Measurements from ENCODE around the gene PBLD.
A peak's percentile ranks its signal among the peaks of the same experiment; 100 is the strongest.
"Not testable (repeated sequence)": the region's sequence is repeated elsewhere in the genome, so short reads cannot be mapped to it uniquely, and the experiment has no call there.

The PBLD gene

DNA sequence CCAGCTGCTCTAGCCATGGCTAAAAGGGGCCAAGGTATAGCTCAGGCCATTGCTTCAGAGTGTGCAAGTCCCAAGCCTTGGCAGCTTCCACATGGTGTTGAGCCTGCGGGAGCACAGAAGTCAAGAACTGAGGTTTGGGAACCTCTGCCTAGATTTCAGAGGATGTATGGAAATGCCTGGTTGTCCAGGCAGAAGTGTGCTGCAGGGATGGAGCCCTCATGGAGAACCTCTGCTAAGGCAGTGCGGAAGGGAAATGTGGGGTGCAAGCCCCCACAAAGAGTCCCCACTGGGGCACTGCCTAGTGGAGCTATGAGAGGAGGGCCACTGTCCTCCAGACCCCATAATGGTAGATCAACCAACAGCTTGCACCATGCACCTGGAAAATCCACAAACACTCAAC is 54.9 kb downstream of the PBLD start:
- not testable (repeated sequence) for DNase-seq

DNA sequence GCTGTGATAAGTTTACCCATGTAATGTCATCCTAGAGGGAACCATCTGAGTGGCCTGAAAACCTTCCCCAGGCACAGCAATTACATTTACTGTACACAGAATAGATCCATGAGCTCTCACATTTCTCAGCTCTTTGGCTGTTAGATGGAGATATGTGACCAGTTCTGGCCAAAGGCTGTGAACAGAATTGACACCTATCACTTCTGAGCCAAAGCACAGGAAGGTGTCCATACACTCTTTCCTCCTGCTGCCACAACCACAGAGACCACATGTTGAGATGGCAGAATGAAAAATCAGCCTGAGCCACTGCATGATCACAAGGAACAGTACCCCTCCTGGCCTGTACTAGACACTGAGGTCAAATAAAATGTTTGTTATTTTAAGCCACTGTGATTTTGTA is 56.5 kb downstream of the PBLD start:
- no peak for DNase-seq

DNA sequence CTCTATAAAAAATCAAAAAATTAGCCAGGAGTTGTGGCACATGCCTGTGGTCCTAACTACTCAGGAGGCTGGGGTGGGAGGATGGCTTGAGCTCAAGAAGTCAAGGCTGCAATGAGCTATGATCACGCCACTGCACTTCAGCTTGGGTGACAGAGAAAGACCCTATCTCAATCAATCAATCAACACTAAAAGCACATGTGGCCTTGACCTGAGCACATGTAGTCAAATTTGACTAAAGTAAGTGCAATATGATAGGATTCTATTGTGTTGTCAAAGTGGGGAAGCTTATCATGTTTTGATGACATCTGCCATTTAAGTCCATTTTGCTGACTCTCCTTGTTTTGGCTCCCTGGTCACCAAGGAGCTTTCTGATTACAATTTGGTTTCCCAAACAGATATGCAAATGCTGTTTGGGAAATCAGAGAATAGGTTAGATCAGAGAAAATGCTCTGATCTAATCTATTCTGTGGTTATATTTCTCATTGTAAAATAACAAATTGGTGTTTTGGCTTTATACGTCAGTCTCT is 57.1 kb downstream of the PBLD start:
- no peak for DNase-seq

DNA sequence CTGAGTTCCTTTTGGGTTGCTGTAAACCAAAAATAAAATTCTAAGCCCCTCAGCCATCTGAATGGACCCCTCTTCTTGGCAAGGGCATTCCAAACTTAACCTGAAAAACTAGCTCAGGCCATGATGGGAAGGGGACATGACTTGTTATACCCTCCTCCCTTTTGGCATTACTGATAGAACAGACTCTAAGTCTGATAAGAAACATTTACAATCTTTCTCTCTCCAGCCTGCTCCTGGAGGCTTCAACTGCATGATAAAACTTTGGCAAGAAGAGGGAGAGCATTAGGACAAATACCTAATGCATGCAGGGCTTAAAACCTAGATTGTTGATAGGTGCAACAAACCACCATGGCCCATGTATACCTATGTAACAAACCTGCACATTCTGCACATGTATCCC is 59.9 kb downstream of the PBLD start:
- no peak for DNase-seq

DNA sequence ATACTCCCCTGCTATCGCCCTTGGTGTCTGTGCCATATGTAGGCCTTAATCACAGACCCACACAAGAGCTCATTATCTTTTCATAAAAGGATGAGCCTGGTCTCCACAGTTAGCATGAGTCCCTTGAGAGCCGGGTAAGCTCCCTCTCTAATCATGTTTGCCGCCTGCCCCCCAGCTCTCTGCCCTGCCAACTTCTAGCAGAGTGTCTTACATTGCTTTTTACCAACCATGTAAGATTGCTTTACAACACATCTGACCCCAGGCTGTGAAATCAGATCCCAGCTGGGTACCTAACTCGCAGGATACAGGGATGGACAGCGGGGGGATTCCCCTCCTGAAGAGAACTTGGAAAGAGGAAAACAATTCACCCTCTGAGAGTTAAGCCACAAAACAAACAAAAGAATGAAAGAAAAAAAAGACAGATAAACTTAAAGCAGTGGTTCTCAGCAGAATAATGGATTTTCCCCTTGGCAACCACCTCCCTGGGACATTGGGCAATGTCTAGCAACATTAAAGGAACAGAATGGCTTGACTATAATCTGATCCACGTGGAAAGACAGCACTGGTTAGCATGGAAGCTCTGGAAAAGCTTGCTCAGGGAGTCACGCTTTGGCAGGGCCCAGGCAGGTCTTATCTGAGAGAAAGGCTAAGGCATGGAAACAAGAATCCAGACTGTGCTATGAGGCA is 61.4 kb downstream of the PBLD start:
- no peak for DNase-seq

DNA sequence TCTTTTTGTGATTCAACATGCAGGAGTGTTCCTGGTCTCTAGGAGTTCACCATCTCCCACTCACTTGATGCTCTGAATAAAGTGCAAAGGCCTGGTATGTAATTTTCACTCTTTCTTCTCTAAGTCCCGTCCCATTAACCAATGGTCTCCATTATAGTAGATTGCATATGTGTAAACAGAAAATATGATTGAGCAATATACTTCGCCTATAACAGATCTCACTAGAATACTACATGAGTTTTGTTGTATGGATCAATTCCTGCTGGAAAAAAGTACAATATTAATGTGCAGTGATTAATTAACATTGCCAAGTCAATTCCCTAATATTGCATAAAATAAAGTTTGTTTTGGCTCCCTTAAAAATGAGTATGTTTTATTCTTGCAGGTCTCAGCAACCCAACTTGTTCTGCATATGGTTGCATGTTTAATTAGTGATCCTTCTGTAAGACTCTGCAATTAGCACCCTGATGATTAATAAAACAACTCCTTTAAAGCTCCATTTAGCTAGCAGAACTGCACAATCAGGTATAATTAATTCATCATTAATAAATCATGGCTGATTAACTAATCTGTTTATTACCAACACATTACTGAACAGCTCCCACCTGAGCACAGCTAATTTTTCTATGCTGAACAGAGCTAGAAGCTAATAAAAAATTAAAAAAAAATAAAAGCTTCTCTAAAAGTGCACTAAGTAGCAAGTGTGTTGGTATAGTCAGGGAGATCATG is 63.0 kb downstream of the PBLD start:
- DNase-seq, result no peak

DNA sequence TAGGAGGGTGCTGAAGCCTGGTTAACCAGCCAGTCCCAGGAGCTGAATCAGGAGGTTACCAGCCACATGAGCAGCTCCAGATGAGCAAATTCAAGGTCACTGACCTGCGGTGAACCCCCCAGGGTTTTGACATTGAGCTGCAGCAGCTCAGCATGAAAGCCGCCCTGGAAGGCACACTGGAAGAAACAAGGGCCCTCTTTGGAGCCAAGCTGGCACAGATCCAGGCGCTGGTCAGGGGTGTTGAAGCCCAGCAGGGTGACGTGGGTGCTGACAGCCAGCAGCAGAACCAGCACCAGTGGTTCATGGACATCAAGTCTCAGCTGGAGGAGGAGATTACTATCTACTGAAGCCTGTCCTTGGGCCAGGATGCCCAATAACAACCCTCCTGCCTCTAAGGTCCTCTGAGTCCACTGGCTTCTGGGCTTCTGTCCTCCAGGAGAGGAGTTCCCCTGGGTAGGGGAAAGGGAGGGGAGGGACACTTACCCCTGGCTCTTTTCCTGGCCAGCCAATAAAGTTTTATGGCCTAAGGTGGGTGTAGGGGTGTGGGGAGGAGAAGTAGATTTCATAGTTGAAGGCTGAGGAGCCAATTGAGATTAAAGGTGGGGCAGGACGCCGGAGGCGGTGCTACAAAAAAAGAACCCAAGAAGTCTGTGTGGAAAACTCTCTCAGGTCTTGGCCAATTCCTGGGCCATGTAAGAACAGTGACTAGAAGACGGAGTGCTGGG is 71.4 kb downstream of the PBLD start:
- no peak for DNase-seq

DNA sequence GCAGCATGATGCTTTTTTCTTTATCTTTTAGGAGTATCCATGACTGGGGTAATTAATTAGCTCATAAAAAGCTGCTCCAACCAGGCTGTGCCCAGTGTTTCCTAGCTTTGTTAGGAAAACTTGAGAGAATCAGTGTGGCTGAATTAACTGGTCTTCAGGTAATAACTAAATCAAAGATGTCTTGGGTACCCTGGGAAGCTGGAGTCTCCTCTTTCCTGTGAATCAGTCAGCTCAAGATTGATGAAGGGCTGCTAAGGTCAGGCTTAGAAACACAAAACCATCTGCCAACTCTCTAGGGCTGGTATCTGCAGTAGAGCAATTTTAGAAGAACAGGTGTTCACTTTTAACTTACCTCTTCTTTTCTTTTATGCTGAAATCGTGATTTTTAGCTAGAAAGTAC is 79.4 kb downstream of the PBLD start:
- DNase-seq, result no peak

DNA sequence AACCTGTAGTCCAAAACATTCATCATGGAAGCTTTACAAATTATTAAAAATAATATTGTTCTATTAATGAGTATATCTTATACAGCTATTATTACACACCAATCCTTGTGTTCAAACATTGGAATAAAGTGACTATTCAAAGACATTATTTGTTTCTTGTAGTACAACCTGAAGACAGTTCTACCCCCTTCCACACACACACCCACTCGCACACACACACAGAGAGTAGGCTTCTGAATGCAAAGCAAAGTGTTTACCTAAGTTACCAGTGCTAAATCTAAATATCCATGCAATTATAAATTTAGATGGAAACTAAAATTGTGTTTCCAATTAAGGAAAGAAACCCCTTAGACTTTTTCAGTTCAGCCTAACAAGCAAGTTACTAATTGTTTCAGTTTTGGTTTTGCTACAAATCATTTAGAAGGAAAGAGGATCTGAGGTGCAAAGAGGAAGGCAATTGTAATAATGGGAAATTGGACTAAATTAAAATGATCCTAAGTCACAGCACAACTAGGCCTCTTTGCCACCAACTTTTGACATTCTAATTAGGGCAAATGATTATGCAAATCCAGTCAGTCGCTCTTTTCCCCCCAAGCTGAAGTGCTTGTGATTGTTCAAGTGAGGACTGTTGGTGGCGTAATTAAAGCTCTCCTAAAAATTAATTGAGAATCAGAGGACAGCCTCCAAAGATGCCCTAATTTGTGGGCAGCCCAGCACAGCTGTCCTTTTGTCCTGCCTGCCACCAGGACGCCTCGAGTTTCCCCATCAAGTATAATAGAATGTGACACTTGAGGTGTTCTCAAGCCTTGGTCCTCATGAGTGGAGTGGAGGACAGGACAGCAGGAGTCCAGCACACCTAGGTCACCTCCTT is 80.9 kb downstream of the PBLD start:
- DNase-seq, result no peak

DNA sequence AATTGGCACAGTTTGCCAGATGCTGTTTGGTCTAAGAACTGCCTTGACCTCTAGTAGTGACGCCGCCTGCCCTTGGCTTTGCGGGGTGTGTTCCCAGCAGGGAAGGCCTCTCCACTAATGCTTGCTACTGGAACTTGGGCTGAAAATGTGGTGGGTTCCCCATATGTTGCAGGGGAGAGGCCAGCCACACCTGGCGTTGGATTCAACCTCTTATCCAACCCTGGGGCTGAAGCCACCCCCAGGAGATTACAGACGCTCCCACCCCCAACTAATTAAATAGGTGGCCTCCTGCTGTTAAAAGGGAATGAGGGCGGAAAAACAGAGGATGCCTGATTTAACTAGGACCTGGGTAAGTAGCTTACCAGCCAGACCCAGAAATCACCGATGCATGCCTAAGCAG is 81.6 kb downstream of the PBLD start:
- DNase-seq, result no peak

DNA sequence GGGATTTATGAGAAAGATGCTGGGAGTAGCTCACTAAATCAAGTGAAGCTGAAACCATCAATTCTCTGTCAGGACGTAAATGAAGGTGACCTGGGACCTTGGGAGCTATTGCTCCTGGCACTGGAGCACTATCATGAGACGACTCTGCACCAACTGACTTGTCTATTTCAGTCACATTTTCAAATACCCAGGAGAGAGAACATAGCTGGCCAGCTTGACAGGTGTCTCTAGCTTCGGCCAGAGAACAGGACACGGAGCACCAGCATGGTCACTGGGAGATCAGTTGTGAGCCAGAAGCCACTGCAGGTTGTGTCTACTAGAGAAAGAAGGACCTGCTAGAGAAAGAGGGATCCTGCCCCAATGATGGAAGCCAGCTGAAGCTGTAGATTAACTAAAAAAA is 83.4 kb downstream of the PBLD start:
- DNase-seq, result no peak

DNA sequence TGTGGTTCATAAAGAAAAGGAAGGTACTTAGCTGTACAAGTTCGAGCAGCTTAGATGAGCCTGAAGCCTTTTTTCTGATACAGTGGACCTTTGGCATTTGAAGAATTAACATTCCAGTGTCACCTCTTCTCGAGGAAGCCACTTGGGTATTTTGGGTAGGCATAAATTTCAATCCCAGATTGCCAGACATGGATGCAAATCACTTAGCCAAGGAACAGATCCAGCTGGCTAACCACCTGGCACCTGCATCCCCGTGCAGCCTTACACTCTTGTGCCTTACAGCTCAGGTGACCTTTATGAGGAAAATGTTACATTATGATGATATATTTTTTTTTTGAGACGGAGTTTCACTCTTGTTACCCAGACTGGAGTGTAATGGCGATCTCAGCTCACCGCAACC is 84.8 kb downstream of the PBLD start:
- DNase-seq, result no peak

DNA sequence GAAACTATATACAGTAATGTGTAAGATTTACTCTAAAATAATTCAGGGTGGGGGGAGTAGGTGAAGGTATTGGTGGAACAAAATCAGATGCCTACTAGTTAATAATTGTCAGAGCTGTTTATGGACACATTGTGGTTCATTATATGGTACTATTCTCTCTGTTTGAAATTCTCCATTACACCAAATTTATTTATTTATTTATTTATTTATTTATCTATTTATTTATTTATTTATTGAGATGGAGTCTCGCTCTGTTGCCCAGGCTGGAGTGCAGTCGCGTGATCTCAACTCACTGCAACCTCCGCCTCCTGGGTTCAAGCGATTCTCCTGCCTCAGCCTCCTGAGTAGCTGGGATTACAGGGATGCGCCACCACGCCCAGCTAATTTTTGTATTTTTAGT is 86.3 kb downstream of the PBLD start:
- not testable (repeated sequence) for DNase-seq

DNA sequence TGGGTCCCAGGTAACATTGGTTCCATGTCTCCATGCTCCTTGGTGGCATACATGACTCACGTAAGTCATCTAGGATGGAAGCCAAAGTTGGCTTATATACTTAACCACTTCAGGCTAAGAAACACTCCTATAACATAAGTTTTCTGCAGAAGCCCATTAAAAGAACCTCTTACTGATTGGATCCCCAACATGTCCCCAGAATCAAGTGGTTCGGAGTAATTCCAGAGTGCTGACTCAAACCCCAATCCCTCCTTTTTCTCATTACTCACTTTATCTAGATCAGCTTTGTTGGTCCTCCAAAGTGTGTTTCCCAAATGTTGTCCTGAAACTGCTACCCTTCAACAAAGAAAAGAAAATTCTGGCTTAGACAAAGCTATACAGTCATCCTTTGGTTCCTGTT is 90.7 kb downstream of the PBLD start:
- DNase-seq, result no peak

DNA sequence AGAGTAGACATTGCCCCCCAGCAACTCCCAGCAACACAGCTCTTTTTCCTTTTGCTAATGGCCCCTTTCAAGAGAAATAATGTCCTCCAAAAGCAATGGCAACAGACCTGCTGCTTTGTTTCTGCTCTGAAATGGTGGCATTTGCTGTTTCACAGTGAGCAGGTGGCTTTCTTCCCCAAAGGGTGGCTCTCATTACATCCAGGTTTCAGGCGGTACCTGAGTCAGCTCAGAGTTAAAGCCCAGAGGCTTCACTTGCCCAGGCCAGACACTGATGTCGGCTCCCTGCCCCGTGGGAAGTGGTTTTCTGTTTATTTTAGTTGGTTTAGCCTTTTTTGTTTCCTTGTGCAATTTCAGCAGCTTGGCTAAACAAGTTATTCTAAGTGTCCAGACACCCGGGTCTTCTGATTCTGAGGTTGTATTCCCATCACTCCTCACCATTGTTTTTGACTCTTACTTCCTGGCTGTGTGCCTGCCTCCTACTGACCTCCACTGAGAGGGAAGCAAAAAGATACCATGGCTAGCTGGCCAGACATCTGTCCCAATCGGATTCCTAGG is 93.1 kb downstream of the PBLD start:
- DNase-seq, result no peak

DNA sequence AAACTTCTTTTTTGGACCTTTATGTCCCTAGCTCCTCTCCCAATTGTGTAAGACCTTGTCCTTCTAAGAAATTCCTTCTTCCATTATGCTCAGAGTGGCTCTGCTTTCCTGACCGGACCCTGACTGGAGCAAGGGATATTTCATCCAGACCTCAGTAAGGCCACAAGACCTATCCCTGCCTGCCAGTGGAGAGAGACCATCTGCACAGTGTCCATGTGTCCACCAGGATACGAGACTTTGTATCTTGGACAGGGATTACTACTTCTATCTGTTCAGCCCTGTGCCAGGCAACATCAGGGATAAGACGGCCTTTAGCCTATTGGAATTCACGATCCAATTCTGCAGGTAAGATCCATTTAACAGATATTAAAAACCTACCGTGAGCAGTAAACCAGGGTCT is 93.7 kb downstream of the PBLD start:
- no peak for DNase-seq

DNA sequence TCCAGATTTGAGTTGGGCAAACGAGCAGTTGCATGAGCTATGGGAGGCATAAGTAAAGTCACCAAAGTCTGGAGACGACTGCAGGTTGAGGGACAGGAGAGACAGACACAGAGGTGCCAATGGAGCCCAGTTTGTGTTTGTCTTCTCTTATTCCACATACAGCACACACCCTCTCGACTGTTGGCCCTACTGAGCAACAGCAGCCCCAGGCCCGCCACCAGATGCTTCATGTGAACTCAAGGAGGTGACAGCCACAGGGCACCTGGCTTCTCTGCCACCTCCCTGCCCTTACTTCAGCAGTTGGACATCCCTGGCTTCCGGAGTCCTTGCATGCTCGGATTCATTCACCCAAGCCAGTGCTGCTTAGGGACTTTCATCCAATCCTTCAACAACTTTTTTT is 94.4 kb downstream of the PBLD start:
- no peak for DNase-seq

DNA sequence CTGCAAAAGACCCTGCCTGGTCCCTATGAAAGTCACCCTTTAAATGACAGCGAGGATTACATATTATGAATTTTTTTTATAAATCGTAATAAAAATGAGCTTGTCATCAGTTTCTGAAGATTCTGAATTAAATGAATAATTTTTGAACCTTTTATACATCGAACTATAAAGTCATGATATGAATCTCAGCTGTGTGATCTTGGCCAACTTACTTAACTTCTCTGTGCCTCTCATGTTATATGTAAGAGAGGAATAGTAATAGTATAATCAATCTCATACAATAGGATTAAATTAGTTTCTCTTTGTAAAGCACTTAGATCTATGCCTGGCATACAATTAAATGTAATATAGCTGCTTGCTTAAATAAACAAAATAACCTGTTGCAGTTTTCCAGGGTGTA is 95.6 kb downstream of the PBLD start:
- DNase-seq, result no peak

DNA sequence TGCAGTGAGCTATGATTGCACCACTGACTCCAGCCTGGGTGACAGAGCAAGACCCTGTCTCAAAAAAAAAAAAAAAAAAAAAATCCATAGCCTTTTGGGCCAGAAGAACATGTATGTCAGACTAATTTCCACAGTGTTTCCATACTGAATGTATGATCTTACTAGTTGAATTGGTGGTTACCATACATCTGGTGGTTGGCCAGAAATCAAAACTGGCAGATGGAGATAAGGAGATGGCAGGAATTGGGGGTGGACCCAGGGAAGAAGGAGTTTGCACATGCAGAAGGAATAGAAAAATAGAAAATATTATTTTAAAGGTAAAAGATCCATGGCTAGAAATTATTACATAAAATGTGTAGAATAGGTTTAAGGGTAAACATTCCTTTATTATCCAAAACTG is 97.1 kb downstream of the PBLD start:
- DNase-seq, result peak in 1 of 2 experiments; percentile 7

DNA sequence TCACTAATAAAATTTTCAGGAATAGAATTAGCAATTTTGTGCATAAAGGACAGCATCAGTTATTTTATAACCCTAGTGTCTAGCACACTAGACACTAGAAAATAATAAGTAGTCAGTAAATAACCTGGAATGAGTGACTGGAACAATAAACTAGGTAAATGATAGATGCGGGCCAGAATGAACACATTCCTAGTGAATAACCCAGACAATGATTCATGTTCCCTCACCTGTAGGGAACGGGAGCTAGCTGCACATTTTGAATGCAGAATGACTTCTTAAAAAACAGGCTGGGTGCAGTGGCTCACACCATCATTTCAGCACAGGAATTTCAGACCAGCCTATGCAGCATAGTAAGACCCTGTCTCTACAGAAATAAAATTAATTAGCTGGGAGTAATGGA is 97.6 kb downstream of the PBLD start:
- no peak for DNase-seq

DNA sequence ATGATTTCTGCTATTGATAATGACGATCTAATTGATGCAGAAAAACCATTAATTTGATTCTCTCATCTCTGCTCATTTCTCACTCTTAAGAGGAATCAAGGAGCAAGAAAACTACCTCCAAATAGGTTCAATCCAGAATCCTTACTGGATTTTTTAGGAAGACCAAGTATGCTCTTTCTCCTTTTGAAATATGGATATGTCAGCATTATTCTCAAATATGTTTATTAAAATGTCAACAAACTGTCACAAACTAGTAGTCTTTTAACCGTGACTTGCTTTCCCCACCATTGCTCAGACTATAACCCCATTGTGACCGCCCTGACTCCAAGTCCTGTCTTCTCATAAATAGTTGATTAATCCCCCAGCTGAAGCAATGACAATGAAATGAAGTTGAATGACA is 99.7 kb downstream of the PBLD start:
- DNase-seq, result no peak
